Ovary (tissue), 3 donors: Measurements from ENCODE around the gene C19orf18.

Experiments
- CTCF ChIP-seq, 3 donors: fragments of 450-650 bp in 2 of 3; fragments of 200-600 bp in 1 of 3; IDR thresholded peaks; one replicate each; pipeline versions ENCODE4 v1.5.1 to v1.8.0; 2016 to 2022; ENCODE audit warnings: antibody characterized with exemption in 3 of 3, mild to moderate bottlenecking in 1 of 3
- POLR2A ChIP-seq: fragments of 450-650 bp; IDR thresholded peaks from one replicate; pipeline ENCODE4 v1.6.1; 2017; ENCODE audit warnings: antibody characterized with exemption, mild to moderate bottlenecking, moderate library complexity
- donor health status: DM: no; HTN: no; CAD: no.

DNA sequence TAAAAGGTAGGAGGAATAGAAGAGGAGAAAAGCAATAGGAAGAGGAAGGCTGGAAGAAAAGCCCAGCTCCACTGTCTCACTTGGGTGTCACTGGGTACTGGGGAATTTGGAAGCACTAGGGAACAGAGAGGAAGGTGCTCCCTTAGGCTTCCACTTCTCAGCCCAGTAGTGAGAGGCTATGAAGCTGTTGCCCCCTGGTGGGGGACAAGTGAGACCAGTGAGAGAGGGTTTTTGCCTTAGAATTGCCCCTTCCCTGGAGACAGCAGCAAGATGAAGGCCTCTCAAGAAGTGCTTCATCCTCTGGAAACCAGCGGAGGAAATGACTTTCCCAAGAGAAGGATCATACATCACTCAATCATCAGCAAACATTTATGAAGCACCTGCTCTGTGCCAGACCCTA, 33.0 kb upstream of the C19orf18 start:
- no peak for TF ChIP-seq POLR2A
- TF ChIP-seq CTCF (IDR thresholded peaks at IDR 0.05) = no peak
